Left cardiac atrium (tissue), 4 donors: ENCODE results near the gene LRRC45. TPM values are rescaled to one million over a fixed set of nuclear protein-coding genes. Genes with fewer than 3 reads are reported as not detected.
A peak's percentile ranks its signal among the peaks of the same experiment; 100 is the strongest.

Experiments used
- ATAC-seq, 2 donors: fragments of 200-7000 bp; cut with Tn5 transposase; one replicate each; pipeline ENCODE4 v1.9.1; 2020; ENCODE audit warnings: mild to moderate bottlenecking in 2 of 2, moderate library complexity in 2 of 2
- DNase-seq: peaks from one replicate; pipeline ENCODE4 v3.0.0-alpha.2; 2020
- intact Hi-C, 2 donors: fragments of 100-400 bp; cut with DNase I; formaldehyde crosslinking; loops; one replicate each; pipeline versions ENCODE4 v1.14.1 to v1.15.1; 2022 to 2023
- total RNA-seq, 2 donors: library from RNA; stranded (reverse); fragmentation: NEBNext Ultra II Directional; extraction: Animal tissue kit (Norgen Biotek cat#: 25700); gene quantifications; one replicate each; pipeline ENCODE4 v1.2.1, GENCODE V29; 2021
- donor health status: DM: no; HTN: yes; CAD: no.
- donor health status: DM: no; HTN: yes; CAD: no; lungs with severe emphysema.
- donor health status: DM: yes; HTN: yes; CAD: no.
- donor health status: Dilated cardiomyopathy.

Gene LRRC45
- total RNA-seq, 2 donors from 2014 or later: 3.7 to 7.9 TPM

DNA sequence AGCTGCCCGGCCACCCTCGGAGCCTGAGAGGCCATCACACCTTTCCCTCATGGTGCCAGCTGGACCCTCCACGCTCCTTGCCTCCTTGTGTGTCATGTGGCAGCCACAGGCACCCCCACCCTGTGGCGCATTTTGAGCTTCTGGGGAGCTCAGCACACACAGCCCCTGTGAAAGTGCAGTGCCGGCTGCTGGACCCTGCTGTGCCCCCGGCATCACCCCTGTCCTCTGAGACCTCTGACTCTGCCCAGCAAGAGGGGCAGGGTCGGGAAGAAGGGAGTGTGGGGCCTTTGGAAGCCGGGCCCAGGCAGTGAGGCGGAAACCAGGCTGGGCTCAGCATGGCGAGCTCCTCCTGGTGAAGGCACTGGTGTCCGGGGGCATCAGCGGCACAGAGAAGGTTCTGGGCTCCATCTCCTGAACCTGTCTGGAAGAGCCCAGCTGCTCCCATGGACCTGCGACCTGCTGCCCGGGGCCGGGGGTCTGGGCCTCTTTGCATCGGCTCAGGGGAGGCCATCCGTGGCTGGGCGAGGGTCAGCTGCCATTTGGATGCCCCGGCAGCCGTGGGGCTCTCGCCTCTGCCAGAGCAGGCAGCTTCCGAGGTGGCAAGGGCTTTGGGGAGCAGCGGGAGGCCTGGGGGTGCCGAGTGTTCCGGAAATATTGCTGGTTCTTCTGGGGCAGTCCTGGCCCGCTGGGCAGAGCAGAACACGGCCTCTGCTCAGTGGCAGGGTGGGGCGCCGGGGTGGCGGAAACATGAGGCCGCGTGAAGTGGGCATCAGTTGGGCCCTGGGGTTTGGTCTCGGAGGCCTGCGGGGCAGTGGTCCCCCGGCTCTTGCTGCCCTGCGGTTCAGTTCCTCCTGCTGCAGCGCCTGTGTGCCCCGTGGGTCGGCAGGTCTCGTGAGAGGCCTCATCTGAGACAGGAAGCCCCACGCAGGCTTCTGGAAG, 18.3 kb upstream of the LRRC45 start:
- ATAC-seq: no peak
- no peak for DNase-seq
- intact Hi-C loops: no loop called here

- intact Hi-C loops: no loop called here
- no peak for ATAC-seq
- DNase-seq: no peak
Observed at GRCh38 chr17:82005701-82006348, 17.3 kb upstream of the LRRC45 start.

- ATAC-seq: peak in 1 of 2 donors; percentile 24
- DNase-seq: peak; percentile 54
- intact Hi-C loops: no loop called here
Observed at GRCh38 chr17:82006468-82007227, 16.5 kb upstream of the LRRC45 start.

DNA sequence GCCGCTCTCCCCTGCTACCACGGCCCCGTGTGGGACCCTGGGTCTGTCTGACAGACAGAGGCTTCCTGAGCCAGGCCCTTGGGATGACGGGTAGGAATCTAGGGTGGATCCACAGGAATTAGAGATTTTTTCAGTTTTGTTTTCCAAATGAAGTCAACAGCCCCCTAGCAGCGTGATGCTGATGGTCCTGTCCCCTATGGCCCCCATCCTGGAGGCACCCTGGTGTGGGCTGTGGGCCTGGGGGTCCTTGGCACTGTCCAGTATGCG, 15.9 kb upstream of the LRRC45 start:
- no peak for ATAC-seq
- intact Hi-C loops: no loop called here
- no peak for DNase-seq

DNA sequence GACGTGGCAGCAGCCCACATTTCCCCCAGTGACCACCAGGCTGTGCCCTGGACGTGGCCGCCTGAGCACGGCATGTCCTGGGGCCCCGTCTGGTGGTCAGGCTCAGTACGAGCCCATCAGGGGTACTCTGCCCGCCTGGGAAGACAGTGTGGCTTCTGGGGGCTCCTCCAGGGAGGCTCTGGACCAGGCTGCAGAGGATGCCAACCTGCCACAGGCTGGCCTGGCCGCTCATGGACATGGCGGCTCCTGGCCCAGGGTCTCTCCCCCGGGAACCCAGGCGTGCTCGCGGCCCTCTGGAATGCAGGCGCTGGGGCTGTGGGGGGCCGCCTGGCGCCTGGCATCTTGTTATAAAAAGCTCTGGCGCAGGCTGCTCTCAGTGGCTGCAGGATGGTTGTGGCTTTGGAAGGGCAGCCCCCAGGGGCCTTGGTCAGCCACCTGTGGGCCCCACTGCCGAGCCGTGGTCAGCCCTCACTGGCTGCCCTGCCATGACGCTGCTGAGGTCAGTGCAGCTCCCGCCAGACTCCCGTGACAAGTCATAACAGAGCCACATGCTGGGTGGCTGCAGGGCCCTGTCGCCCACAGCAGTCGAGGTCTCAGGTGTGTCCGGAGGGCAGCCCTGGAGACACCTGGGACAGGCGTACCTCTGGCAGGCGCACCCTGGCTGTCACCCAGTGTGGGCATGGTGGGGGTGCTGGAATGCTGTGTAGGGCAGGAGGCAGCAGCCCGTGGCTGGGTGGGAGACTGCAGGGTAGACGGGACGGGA, 15.4 kb upstream of the LRRC45 start:
- no peak for ATAC-seq

GRCh38 chr17:82008258-82008940, 14.7 kb upstream of the LRRC45 start:
- no peak for ATAC-seq
- intact Hi-C loops: no loop called here
- no peak for DNase-seq

More for the DNA sequence above, 15.4 kb upstream of the LRRC45 start:
- DNase-seq: no peak
- intact Hi-C loops: no loop called here

DNA sequence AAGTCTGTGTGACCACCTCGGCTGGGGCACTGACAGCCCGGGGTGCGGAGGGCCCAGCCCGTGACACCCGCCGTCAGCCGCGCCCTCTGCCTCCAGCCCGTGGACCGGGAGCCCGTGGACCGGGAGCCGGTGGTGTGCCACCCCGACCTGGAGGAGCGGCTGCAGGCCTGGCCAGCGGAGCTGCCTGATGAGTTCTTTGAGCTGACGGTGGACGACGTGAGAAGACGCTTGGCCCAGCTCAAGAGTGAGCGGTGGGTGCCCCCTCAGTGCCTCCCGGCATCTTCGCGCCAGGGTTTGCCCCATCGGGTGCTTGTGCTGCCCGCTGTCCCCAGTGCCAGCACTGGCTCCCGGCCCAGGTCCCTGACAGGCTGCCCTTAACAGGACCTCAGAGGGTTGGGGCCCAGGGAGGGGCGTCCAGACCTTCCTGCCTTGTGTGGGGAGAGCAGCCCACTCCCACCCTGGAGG, 14.1 kb upstream of the LRRC45 start:
- ATAC-seq (no peak), DNase-seq (no peak)
- intact Hi-C loops: no loop called here

GRCh38 chr17:82009413-82009812, 13.7 kb upstream of the LRRC45 start:
- intact Hi-C loops: no loop called here
- DNase-seq (no peak), ATAC-seq (no peak)

GRCh38 chr17:82010575-82011525, 12.3 kb upstream of the LRRC45 start:
- ATAC-seq (no peak), DNase-seq (no peak)
- intact Hi-C loops: loop anchor here in 1 of 2 donors (5.0 kb wide), 1 partner anchor 54 kb away; no protein-coding TSS in a partner anchor

GRCh38 chr17:82011617-82012187, 11.4 kb upstream of the LRRC45 start:
- ATAC-seq: no peak
- intact Hi-C loops: loop anchor here in 1 of 2 donors (5.0 kb wide), 1 partner anchor 54 kb away; no protein-coding TSS in a partner anchor
- no peak for DNase-seq

DNA sequence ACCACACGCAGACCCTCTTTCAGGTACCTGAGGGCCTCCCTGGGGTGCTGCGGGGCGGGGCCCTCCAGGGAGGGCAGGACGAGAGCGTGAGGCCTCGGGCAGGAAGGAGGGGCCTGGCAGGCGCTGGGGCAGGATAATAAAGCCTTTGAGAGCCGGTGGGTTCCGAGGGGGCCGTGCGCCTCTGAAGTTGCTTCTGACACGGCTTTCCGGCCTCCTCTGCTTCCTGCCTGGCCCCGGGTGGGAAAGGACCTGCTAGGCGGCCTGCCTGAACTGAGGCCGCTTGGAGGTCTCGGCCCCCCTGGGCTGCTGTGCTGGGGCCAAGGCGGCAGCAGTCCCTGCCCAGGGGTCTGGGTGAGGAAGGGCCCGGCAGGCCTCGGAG, 10.9 kb upstream of the LRRC45 start:
- intact Hi-C loops: loop anchor here in 1 of 2 donors (5.0 kb wide), 1 partner anchor 55 kb away; no protein-coding TSS in a partner anchor
- DNase-seq (no peak), ATAC-seq (no peak)

DNA sequence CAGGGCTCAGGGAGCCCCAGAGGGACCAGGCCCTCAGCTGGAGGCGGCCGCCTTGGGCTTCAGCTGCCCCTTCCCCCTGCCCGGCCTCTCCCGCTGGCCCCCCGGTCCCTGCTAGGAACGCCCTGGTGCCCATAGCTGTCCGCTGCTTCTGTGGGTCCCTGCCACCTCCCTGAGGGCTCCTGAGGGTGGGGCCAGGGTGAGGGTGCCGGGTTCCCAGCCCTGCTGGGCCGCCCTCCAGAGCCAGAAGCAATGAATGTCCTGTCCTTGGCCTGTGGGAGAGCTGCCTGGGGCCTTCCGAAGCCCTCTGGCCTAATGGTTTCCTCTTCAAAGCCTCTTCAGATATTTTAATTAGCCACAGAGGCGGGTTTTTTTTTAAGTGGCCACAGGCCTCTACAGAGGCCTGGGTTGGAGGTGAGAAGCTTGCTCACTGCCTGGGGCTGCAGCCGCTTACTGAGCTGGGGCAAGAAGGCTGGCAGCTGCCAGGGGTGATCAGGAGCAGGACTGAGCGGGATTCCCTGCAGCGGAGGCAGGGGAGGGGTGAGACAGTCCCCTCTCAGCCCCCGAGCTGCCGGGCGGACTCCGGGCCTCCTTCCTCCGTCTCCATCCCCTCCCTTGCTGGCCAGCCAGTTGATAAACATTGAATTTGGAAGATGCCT, 10.3 kb upstream of the LRRC45 start:
- intact Hi-C loops: loop anchor here in 1 of 2 donors (5.0 kb wide), 1 partner anchor 55 kb away; no protein-coding TSS in a partner anchor
- peak in 1 of 2 donors; percentile 6 for ATAC-seq
- DNase-seq: no peak

GRCh38 chr17:82013341-82013740, 9.8 kb upstream of the LRRC45 start:
- DNase-seq: no peak
- intact Hi-C loops: loop anchor here in 1 of 2 donors (5.0 kb wide), 1 partner anchor 56 kb away; no protein-coding TSS in a partner anchor
- peak; percentile 16 to 44 for ATAC-seq

DNA sequence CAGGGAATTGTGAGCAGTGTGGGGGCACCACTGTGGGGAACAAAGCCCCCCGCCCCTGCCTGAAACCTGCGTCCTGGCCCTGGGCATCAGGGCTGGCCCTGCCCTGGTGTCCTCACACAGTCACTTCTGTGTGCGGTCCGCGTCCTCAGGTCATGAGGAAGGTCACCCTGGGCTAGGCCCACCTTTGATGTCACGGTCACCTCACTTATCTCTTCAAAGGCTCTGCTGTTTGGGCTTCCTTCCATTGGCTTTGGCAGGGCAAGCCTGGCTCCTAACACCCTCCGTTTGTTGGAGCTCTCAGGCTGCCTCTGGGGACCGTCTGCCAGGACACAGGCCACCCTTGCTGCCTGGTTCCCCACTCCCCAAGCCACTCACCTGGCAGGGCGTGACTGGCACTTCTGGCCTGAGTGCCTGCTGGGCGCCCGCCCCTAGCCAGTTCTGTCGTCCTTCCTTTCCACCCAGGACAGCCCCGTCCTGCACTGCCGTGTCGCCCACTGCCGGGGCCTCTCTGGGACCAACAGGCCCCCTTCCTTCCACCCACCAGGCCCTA, 9.3 kb upstream of the LRRC45 start:
- DNase-seq: no peak
- peak; percentile 8 to 44 for ATAC-seq
- intact Hi-C loops: loop anchor here in 1 of 2 donors (5.0 kb wide), 1 partner anchor 57 kb away; no protein-coding TSS in a partner anchor

DNA sequence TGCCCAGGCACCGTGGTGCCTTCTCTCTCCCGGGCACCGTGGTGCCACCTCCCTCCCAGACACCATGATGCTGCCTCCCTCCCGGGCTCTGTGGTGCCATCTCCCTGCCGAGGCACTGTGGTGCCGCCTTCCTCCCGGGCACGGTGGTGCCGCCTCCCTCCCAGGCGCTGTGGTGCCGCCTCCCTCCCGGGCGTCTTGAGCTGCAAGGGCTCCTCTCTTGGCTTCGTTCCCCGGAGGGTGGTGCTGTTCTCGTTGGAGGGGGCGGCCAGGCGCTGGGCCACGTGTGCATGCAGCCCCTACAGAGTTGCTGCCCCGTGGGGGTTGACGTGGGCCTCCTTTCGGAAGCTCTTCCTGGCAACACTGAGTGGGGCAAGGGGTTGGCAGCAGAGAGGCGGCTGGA, 8.7 kb upstream of the LRRC45 start:
- intact Hi-C loops: loop anchor here in 1 of 2 donors (5.0 kb wide), 1 partner anchor 57 kb away; no protein-coding TSS in a partner anchor
- DNase-seq: no peak
- no peak for ATAC-seq

DNA sequence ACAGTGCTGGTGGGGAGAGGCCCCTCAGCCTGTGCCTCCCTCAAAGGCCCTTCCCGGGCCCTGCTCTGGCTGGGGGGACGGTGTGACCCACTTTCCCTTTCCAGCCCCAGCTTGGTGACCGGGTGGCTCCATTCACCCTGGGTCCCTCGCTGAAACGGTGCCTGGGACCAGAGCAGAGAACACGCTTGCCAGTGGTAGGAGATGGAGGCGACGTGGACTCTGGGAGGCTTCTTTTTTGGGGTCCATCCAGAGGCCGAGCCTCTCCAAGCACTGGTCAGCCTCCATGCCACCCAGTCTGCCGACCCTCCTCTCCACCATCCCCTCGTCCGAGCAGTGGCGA, 8.2 kb upstream of the LRRC45 start:
- intact Hi-C loops: loop anchor here in 1 of 2 donors (5.0 kb wide), 1 partner anchor 58 kb away; no protein-coding TSS in a partner anchor
- ATAC-seq (no peak), DNase-seq (no peak)
